GM18907 (cell line): Measurements from ENCODE around the gene CDH12.
"Not testable (repeated sequence)": the region's sequence is repeated elsewhere in the genome, so short reads cannot be mapped to it uniquely, and the experiment has no call there.

Source experiments
- ATAC-seq: cut with Tn5 transposase; IDR thresholded peaks from one replicate; pipeline ENCODE4 v1.9.1; 2021; ENCODE audit warnings: mild to moderate bottlenecking, moderate library complexity; ENCODE audit not compliant: unreplicated experiment

CDH12 gene

GRCh38 chr5:22187632-22188228 is 665.4 kb downstream of the CDH12 start:
- ATAC-seq: not testable (repeated sequence)

GRCh38 chr5:22169226-22169625 is 683.9 kb downstream of the CDH12 start:
- not testable (repeated sequence) for ATAC-seq

- not testable (repeated sequence) for ATAC-seq
Measured at GRCh38 chr5:22168704-22169103, 684.4 kb downstream of the CDH12 start.

GRCh38 chr5:22165931-22166330 is 687.2 kb downstream of the CDH12 start:
- ATAC-seq: not testable (repeated sequence)

- not testable (repeated sequence) for ATAC-seq
Measured at GRCh38 chr5:22164910-22165748, 688.0 kb downstream of the CDH12 start.

GRCh38 chr5:22156953-22157352 is 696.2 kb downstream of the CDH12 start:
- ATAC-seq: not testable (repeated sequence)

- not testable (repeated sequence) for ATAC-seq
Measured at GRCh38 chr5:22154779-22155178, 698.4 kb downstream of the CDH12 start.

GRCh38 chr5:22151801-22152200 is 701.3 kb downstream of the CDH12 start:
- ATAC-seq: not testable (repeated sequence)

- not testable (repeated sequence) for ATAC-seq
Measured at GRCh38 chr5:22140418-22140817, 712.7 kb downstream of the CDH12 start.

GRCh38 chr5:22139662-22140300 is 713.4 kb downstream of the CDH12 start:
- ATAC-seq: not testable (repeated sequence)

GRCh38 chr5:22111320-22111719 is 741.8 kb downstream of the CDH12 start:
- ATAC-seq: no peak

GRCh38 chr5:22109315-22109714 is 743.8 kb downstream of the CDH12 start:
- ATAC-seq: no peak

- no peak for ATAC-seq
Measured at GRCh38 chr5:22108545-22108944, 744.6 kb downstream of the CDH12 start.

GRCh38 chr5:22102823-22103359 is 750.3 kb downstream of the CDH12 start:
- no peak for ATAC-seq

- no peak for ATAC-seq
Measured at GRCh38 chr5:22088517-22088916, 764.6 kb downstream of the CDH12 start.

GRCh38 chr5:22079566-22079965 is 773.6 kb downstream of the CDH12 start:
- no peak for ATAC-seq

GRCh38 chr5:22079002-22079401 is 774.1 kb downstream of the CDH12 start:
- no peak for ATAC-seq

GRCh38 chr5:22076586-22076985 is 776.6 kb downstream of the CDH12 start:
- ATAC-seq: no peak

- ATAC-seq: no peak
Measured at GRCh38 chr5:22070186-22070728, 782.9 kb downstream of the CDH12 start.

- ATAC-seq: no peak
Measured at GRCh38 chr5:22063717-22064116, 789.4 kb downstream of the CDH12 start.

GRCh38 chr5:22058620-22059019 is 794.5 kb downstream of the CDH12 start:
- no peak for ATAC-seq
